Measurements from ENCODE around the gene NOD1. TPM values are rescaled to one million over a fixed set of nuclear protein-coding genes. Genes with fewer than 3 reads are reported as not detected.
"Not testable (repeated sequence)": the region's sequence is repeated elsewhere in the genome, so short reads cannot be mapped to it uniquely, and the experiment has no call there.

Gene NOD1
- total and polyA plus RNA-seq, 12 donors, result 3.6 to 18.0 (median 7.2) TPM

DNA sequence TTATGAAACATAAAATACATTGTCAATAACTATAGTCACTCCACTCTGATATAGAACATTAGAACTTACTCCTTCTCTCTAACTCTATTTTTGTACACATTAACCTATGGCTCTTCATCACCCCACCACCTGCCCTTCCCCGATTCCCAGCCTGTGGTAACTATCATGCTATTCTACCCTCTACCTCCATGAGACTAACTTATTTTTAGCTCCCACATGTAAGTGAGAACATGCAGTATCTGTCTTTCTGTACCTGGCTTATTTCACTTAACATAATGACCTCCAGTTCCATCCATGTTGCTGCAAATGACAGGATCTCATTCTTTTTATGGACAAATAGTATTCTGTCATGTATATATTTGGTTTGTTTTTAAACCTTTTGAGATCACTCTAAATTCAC is 8.8 kb upstream of the NOD1 start:
- Histone ChIP-seq H3K4me1 (replicated peaks in 1 of 2) (no peaks in the 10 kb centered on the region), H3K27me3 (no peaks in the 10 kb centered on the region), H3K36me3 (replicated peaks in 1 of 2) (no peaks in the 10 kb centered on the region), H3K27ac (no peak overlapping the region), H3K9me3 (replicated peaks in 1 of 3) (no peaks in the 10 kb centered on the region), H3K4me3 (no peak overlapping the region)
- TF ChIP-seq POLR2A (IDR thresholded peaks at IDR 0.05), result no peak
- TF ChIP-seq, protein P1, sequence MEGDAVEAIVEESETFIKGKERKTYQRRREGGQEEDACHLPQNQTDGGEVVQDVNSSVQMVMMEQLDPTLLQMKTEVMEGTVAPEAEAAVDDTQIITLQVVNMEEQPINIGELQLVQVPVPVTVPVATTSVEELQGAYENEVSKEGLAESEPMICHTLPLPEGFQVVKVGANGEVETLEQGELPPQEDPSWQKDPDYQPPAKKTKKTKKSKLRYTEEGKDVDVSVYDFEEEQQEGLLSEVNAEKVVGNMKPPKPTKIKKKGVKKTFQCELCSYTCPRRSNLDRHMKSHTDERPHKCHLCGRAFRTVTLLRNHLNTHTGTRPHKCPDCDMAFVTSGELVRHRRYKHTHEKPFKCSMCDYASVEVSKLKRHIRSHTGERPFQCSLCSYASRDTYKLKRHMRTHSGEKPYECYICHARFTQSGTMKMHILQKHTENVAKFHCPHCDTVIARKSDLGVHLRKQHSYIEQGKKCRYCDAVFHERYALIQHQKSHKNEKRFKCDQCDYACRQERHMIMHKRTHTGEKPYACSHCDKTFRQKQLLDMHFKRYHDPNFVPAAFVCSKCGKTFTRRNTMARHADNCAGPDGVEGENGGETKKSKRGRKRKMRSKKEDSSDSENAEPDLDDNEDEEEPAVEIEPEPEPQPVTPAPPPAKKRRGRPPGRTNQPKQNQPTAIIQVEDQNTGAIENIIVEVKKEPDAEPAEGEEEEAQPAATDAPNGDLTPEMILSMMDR (IDR thresholded peaks at IDR 0.05), result no peak
- WGBS, 4 donors, result 74 to 86% (median 79%) methylated on average over 1 of the region's 1 CpG
- no peak for DNase-seq
- intact Hi-C loops (cut with DNase I), result no loop called here

- no peak overlapping the region for H3K4me3 ChIP-seq
- H3K36me3 ChIP-seq (replicated peaks in 1 of 2), result no peaks in the 10 kb centered on the region
- 69 to 91% (median 81%) methylated on average over 1 of the region's 1 CpG for WGBS, 4 donors
- no peak for DNase-seq
- intact Hi-C loops (cut with DNase I), result no loop called here
- TF ChIP-seq, protein P1 (IDR thresholded peaks at IDR 0.05), result no peak
- no peak for TF ChIP-seq POLR2A (IDR thresholded peaks at IDR 0.05)
- H3K27me3 ChIP-seq, result no peaks in the 10 kb centered on the region
- H3K4me1 ChIP-seq (replicated peaks in 1 of 2), result no peaks in the 10 kb centered on the region
- H3K27ac ChIP-seq, result no peak overlapping the region
- H3K9me3 ChIP-seq (replicated peaks in 1 of 3), result no peaks in the 10 kb centered on the region
Observed at GRCh38 chr7:30485667-30486066, 7.1 kb upstream of the NOD1 start.

GRCh38 chr7:30481416-30481815 is 2.8 kb upstream of the NOD1 start:
- intact Hi-C loops (cut with DNase I); H3K27me3 ChIP-seq; H3K9me3 ChIP-seq (replicated peaks in 1 of 3); H3K27ac ChIP-seq; H3K4me3 ChIP-seq; H3K36me3 ChIP-seq (replicated peaks in 1 of 2); DNase-seq: not testable (repeated sequence)
- H3K4me1 ChIP-seq (replicated peaks in 1 of 2), result peaks cover 0 to 20% of the 10 kb centered on the region in 2 donors
- WGBS, 4 donors, result 89 to 96% (median 93%) methylated on average over 8 to 9 of the region's 9 CpGs

DNA sequence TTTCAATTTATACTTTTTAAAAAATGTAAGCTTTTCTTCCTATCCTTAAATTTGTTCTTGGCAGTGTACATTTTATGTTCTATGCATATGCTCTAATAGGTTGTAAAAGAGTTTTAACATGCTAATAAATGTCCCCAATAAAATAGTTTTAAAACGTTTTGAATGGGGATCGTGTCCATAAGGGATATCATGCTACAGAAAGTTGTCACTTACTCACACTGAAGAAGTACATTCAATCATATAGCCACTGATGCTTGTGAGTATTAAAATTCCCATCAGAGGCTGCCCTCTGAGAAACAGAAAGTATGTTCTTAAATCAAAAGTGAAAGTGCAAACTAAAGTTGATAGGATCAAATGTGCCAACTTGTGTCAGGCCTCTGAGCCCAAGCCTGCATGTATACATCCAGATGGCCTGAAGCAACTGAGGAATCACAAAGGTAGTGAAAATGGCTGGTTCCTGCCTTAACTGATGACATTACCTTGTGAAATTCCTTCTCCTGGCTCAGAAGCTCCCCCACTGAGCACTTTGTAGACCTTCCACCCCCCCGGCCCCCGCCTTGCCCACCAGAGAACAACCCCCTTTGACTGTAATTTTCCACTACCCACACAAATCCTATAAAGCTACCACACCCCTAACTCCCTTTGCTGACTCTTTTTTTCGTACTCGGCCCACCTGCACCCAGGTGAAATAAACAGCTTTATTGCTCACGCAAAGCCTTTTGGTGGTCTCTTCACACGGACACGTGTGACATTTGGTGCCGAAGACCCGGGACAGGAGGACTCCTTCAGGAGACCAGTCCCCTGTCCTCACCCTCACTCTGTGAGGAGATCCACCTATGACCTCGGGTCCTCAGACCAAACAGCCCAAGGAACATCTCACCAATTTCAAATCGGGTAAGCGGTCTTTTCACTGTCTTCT is 877 bp upstream of the NOD1 start:
- H3K9me3 ChIP-seq (replicated peaks in 1 of 3), result no peaks in the 10 kb centered on the region
- no peaks in the 10 kb centered on the region for H3K27me3 ChIP-seq
- intact Hi-C loops (cut with DNase I), result no loop called here
- 86 to 87% (median 86%) methylated on average over 13 to 14 of the region's 14 CpGs for WGBS, 4 donors
- peaks cover 0 to 27% of the 10 kb centered on the region in 2 donors for H3K4me1 ChIP-seq (replicated peaks in 1 of 2)
- DNase-seq, result peak in 1 of 7 donors; percentile 37
- H3K36me3 ChIP-seq (replicated peaks in 1 of 2), result no peaks in the 10 kb centered on the region
- H3K4me3 ChIP-seq, result peak overlapping the region in 2 of 4 donors; percentile 51 to 63
- TF ChIP-seq, protein P1 (IDR thresholded peaks at IDR 0.05), result no peak
- TF ChIP-seq POLR2A (IDR thresholded peaks at IDR 0.05), result no peak
- peak overlapping the region in 4 of 5 donors; percentile 82 to 93 (median 88) for H3K27ac ChIP-seq
